Stimulated activated CD4-positive, alpha-beta T cell treated with anti-CD3 and anti-CD28 coated beads, Interleukin-15, amount 100 ng/mL, for 1 hour (primary cell): ENCODE measurements around the gene CAP1.

Experiments used
- DNase-seq, 2 donors: peaks; one replicate each; pipeline ENCODE4 v3.0.0-alpha.2; 2020; ENCODE audit warnings: low read depth in 1 of 2, low spot score in 1 of 2

CAP1 gene

GRCh38 chr1:40095806-40096205, 55.3 kb downstream of the CAP1 start:
- DNase-seq, result no peak

- DNase-seq, result no peak
Observed at GRCh38 chr1:40096646-40096976, 56.1 kb downstream of the CAP1 start.

GRCh38 chr1:40096977-40097782, 56.7 kb downstream of the CAP1 start, which contains the start of gene PPT1:
Gene PPT1 (minus strand): TSS chr1:40097252. CDS start chr1:40097238, 14 bp downstream.
- DNase-seq, result peak; percentile 54 to 63

GRCh38 chr1:40102038-40102437, 61.5 kb downstream of the CAP1 start:
- DNase-seq, result no peak

- no peak for DNase-seq
Observed at GRCh38 chr1:40102896-40103295, 62.4 kb downstream of the CAP1 start.

DNA sequence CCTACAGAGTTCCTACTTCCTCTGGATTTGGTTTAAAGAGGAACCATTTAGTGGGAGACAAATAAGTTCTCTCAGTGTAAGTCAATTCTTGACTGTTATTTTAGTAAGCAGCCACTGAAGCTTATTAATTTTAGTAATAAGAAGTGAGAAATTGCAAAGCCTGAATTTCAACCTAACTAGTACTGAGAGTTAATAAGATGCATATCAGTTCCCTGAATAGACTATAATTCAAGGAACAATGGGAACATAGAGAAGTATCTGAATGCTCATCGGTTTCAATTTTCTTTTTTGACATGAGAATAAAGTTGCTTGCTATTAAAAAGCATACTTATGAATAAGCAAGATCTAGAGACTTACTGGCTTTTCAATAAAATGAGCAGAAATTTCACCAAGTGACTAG, 64.5 kb downstream of the CAP1 start:
- no peak for DNase-seq

- no peak for DNase-seq
Observed at GRCh38 chr1:40107290-40107959, 66.9 kb downstream of the CAP1 start.

GRCh38 chr1:40110389-40110788, 69.9 kb downstream of the CAP1 start:
- no peak for DNase-seq

GRCh38 chr1:40114400-40114799, 73.9 kb downstream of the CAP1 start:
- no peak for DNase-seq

DNA sequence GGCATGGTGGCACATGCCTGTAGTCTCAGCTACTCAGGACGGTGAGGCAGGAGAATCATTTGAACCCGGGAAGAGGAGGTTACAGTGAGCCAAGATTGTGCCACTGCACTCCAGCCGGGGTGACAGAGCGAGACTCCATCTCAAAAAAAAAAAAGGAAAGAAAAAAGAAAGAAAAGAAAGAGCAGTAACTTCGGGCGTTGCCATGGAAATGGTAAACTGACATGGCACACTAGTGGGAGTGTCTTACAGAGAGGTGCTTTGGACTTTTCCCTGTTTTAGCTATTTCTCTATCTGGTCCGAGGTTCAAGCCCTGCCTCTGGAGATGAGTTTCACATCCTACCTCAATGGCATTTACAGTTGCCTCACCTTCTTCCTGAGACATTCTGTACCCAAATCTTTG, 79.6 kb downstream of the CAP1 start:
- no peak for DNase-seq
